Ishikawa (cell line): ENCODE data around the gene LMBRD2.

Experiments
- CEBPB ChIP-seq: IDR thresholded peaks from 2 replicates; pipeline ENCODE4 v1.6.1; 2012
- CREB1 ChIP-seq: IDR thresholded peaks from 2 replicates; pipeline ENCODE4 v1.6.1; 2012; ENCODE audit warnings: low read depth
- EGR1 ChIP-seq: IDR thresholded peaks from 2 replicates; pipeline ENCODE4 v1.6.1; 2012
- EP300 ChIP-seq: IDR thresholded peaks from 2 replicates; pipeline ENCODE4 v1.6.1; 2012; ENCODE audit warnings: borderline replicate concordance
- FOXM1 ChIP-seq: IDR thresholded peaks from 2 replicates; pipeline ENCODE4 v1.6.1; 2012; ENCODE audit warnings: low read depth, borderline replicate concordance
- MAX ChIP-seq: IDR thresholded peaks from 2 replicates; pipeline ENCODE4 v1.6.1; 2012
- NFIC ChIP-seq: IDR thresholded peaks from 2 replicates; pipeline ENCODE4 v1.6.1; 2012
- RAD21 ChIP-seq: IDR thresholded peaks from 2 replicates; pipeline ENCODE4 v1.6.1; 2012; ENCODE audit warnings: low read depth
- REST ChIP-seq: IDR thresholded peaks from 2 replicates; pipeline ENCODE4 v1.6.1; 2012; ENCODE audit warnings: low read depth, mild to moderate bottlenecking
- TAF1 ChIP-seq: IDR thresholded peaks from 2 replicates; pipeline ENCODE4 v1.6.1; 2012; ENCODE audit warnings: low read depth, mild to moderate bottlenecking
- TCF12 ChIP-seq: IDR thresholded peaks from 2 replicates; pipeline ENCODE4 v1.6.1; 2012; ENCODE audit warnings: low read depth
- TEAD4 ChIP-seq: IDR thresholded peaks from 2 replicates; pipeline ENCODE4 v1.6.1; 2012
- USF1 ChIP-seq: IDR thresholded peaks from 2 replicates; pipeline ENCODE4 v1.6.1; 2012
- YY1 ChIP-seq: IDR thresholded peaks from 2 replicates; pipeline ENCODE4 v1.6.1; 2012; ENCODE audit warnings: low read depth
- ZBTB7A ChIP-seq: IDR thresholded peaks from 2 replicates; pipeline ENCODE4 v1.6.1; 2012; ENCODE audit warnings: low read depth

LMBRD2 gene

GRCh38 chr5:36170832-36171424 is 19.2 kb upstream of the LMBRD2 start:
- TF ChIP-seq EP300 (no peak), EGR1 (no peak), MAX (no peak), ZBTB7A (no peak), REST (no peak), RAD21 (no peak), TEAD4 (no peak), CREB1 (no peak)

DNA sequence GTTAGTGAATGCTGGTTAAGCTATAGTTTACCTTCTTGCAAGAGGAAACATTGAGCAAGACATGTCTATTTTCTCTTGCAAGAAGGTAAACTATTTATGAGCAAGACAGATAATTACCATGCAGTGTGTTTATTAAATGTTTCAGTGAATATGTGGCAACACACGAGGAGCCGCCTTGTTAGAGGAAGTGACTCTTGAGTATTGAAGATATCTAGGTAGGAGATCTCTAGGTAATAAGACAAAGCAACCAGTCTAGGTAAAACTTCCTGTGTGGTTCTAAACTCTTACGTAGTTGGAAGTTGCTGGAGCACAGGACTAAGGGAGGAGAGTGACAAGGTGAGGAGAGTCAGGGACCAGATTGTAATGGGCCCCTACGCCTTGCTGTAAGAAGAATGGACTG is 17.1 kb upstream of the LMBRD2 start:
- TF ChIP-seq TEAD4 (no peak), YY1 (no peak), RAD21 (no peak), MAX (no peak), TCF12 (no peak), ZBTB7A (no peak), CREB1 (no peak)

GRCh38 chr5:36164461-36164860 is 12.8 kb upstream of the LMBRD2 start:
- TF ChIP-seq TCF12 = no peak
- no peak for TF ChIP-seq MAX
- no peak for TF ChIP-seq YY1
- TF ChIP-seq CREB1 = no peak
- no peak for TF ChIP-seq EP300
- no peak for TF ChIP-seq ZBTB7A
- no peak for TF ChIP-seq USF1
- TF ChIP-seq RAD21 = no peak
- TF ChIP-seq EGR1 = no peak
- no peak for TF ChIP-seq FOXM1
- no peak for TF ChIP-seq REST
- TF ChIP-seq TEAD4 = no peak
- TF ChIP-seq NFIC = no peak
- TF ChIP-seq TAF1 = no peak
- no peak for TF ChIP-seq CEBPB

DNA sequence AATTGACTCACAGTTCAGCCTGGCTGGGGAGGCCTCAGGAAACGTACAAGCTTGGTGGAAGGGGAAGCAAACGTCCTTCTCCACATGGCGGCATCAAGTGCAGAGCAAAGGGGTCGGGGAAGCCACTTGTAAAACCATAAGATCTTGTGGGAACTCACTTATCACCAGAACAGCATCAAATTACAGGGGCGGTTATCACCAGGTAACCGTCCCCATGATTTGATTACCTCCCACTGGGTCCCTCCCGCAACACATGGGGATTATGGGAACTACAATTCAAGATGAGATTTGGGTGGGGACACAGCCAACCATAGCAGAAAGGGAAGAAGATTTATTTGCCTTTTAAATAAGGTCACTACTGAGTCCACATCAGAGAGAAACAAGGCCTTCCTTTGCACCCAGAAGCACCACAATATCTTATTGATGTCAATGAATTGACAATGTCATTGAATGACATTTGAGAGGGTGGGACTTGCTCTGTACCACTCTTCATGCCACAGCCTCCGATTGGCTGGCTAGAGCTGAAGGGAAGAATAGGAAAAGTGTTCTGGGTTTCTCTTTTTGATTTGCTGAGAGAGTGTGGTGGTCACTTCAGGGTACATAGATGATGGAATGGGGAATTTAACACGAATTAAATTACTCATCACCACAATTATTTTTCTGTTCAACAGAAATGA is 11.3 kb upstream of the LMBRD2 start:
- TF ChIP-seq RAD21 = no peak
- TF ChIP-seq FOXM1 = no peak
- no peak for TF ChIP-seq NFIC
- TF ChIP-seq CEBPB = no peak

DNA sequence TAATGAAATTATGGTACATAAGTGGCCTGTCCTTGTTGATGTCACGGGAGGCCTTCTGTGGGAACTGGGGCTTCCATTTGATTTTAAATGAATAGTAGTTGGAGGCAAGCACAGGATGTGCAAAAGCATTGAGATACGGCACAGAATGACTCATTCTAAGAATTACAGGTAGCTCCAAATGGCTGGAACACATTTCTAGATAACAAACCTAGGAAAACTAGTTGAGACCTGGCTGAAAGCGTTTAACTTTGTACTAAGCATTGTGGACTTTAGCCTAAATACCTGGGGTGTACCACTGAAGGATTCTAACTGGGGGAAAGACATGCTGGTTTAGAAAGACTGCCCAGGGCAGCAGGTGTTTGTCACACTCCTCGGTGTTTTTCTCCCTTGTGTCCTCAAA is 9.7 kb upstream of the LMBRD2 start:
- TF ChIP-seq TEAD4 (no peak), ZBTB7A (no peak), USF1 (no peak), REST (no peak)
